ENCODE results near the gene TLE1.
"Not testable (repeated sequence)": the region's sequence is repeated elsewhere in the genome, so short reads cannot be mapped to it uniquely, and the experiment has no call there.

The TLE1 gene

GRCh38 chr9:81613002-81613812 is 76.1 kb downstream of the TLE1 start:
- ChIA-PET POLR2A (ENCODE audit: low non-redundant PET) (no interaction called here), CTCF (interaction anchor here (0.5 kb wide), 1 partner anchor 224 kb away, joined by 4 read pairs; no protein-coding TSS in a partner anchor)
- H3K27ac ChIP-seq = no peak overlapping the region
- TF ChIP-seq CTCF (conservative IDR thresholded peaks at IDR 0.05; ENCODE audit: low read depth) = no peak
- no peak for DNase-seq (ENCODE audit: low spot score)

- ChIA-PET CTCF (no interaction called here), POLR2A (ENCODE audit: low non-redundant PET) (no interaction called here)
- DNase-seq (ENCODE audit: low spot score) = no peak
- no peak overlapping the region for H3K27ac ChIP-seq
- TF ChIP-seq CTCF (conservative IDR thresholded peaks at IDR 0.05; ENCODE audit: low read depth) = no peak
Observed at GRCh38 chr9:81611664-81612063, 77.7 kb downstream of the TLE1 start.

GRCh38 chr9:81610740-81611107 is 78.6 kb downstream of the TLE1 start:
- ChIA-PET CTCF (no interaction called here), POLR2A (ENCODE audit: low non-redundant PET) (no interaction called here)
- TF ChIP-seq CTCF (conservative IDR thresholded peaks at IDR 0.05; ENCODE audit: low read depth) = no peak
- no peak for DNase-seq (ENCODE audit: low spot score)
- no peak overlapping the region for H3K27ac ChIP-seq

GRCh38 chr9:81609782-81610739 is 79.3 kb downstream of the TLE1 start:
- H3K27ac ChIP-seq = 0 out of 2 replicates have a peak overlapping the region, but pooled peaks have one; percentile 36
- DNase-seq (ENCODE audit: low spot score) = no peak
- ChIA-PET POLR2A (ENCODE audit: low non-redundant PET) (no interaction called here), CTCF (interaction anchor here (0.6 kb wide), 1 partner anchor 970 kb away, joined by 3 read pairs; no protein-coding TSS in a partner anchor)
- TF ChIP-seq CTCF (conservative IDR thresholded peaks at IDR 0.05; ENCODE audit: low read depth) = no peak

- DNase-seq (ENCODE audit: low spot score) = no peak
- no peak for TF ChIP-seq CTCF (conservative IDR thresholded peaks at IDR 0.05; ENCODE audit: low read depth)
- no peak overlapping the region for H3K27ac ChIP-seq
- ChIA-PET CTCF (interaction anchor here (0.8 kb wide), 1 partner anchor 85 kb away, joined by 7 read pairs; no protein-coding TSS in a partner anchor), POLR2A (ENCODE audit: low non-redundant PET) (no interaction called here)
Observed at GRCh38 chr9:81608289-81608657, 81.1 kb downstream of the TLE1 start.

GRCh38 chr9:81607593-81608288 is 81.6 kb downstream of the TLE1 start:
- no peak overlapping the region for H3K27ac ChIP-seq
- ChIA-PET POLR2A (ENCODE audit: low non-redundant PET) (no interaction called here), CTCF (interaction anchor here (0.8 kb wide), 1 partner anchor 85 kb away, joined by 7 read pairs; no protein-coding TSS in a partner anchor)
- TF ChIP-seq CTCF (conservative IDR thresholded peaks at IDR 0.05; ENCODE audit: low read depth) = no peak
- DNase-seq (ENCODE audit: low spot score) = no peak

GRCh38 chr9:81606261-81606660 is 83.1 kb downstream of the TLE1 start:
- DNase-seq (ENCODE audit: low spot score); CTCF ChIA-PET; POLR2A ChIA-PET (ENCODE audit: low non-redundant PET); H3K27ac ChIP-seq: not testable (repeated sequence)

Data from RWPE1 (cell line).